Neutrophil (primary cell): ENCODE measurements around the gene KRR1.
A peak's percentile ranks its signal among the peaks of the same experiment; 100 is the strongest.

ENCODE experiments used
- H3K27ac ChIP-seq: fragments of 200-600 bp; sonication (generic); 2 replicates; pipeline ENCODE4 v1.5.1; 2016; ENCODE audit warnings: mild to moderate bottlenecking, moderate library complexity
- H3K27me3 ChIP-seq: fragments of 200-600 bp; sonication (generic); 2 replicates; pipeline ENCODE4 v1.6.0; 2016; ENCODE audit warnings: mild to moderate bottlenecking
- H3K36me3 ChIP-seq: fragments of 200-600 bp; sonication (generic); 2 replicates; pipeline ENCODE4 v1.5.1; 2017
- H3K4me1 ChIP-seq, 2 experiments: fragments of 200-600 bp in 1 of 2; sonication (generic) in 1 of 2; 1 replicate in 1 of 2; 2 replicates in 1 of 2; pipeline versions ENCODE4 v1.5.1 to v1.6.1; 2013 to 2016; ENCODE audit warnings: low read depth in 1 of 2, low read length in 1 of 2, mild to moderate bottlenecking in 1 of 2, moderate library complexity in 1 of 2; ENCODE audit not compliant: control insufficient read depth in 1 of 2, insufficient read depth in 1 of 2
- H3K4me3 ChIP-seq, 2 experiments: fragments of 200-600 bp in 1 of 2; sonication (generic) in 1 of 2; 1 replicate in 1 of 2; 2 replicates in 1 of 2; pipeline ENCODE4 v1.5.1; 2013 to 2016; ENCODE audit warnings: low read depth in 1 of 2, low read length in 1 of 2, mild to moderate bottlenecking in 1 of 2, moderate library complexity in 1 of 2
- H3K9me3 ChIP-seq: fragments of 200-600 bp; sonication (generic); 2 replicates; pipeline ENCODE4 v1.5.1; 2016
- CTCF ChIP-seq: fragments of 200-600 bp; sonication (generic); IDR thresholded peaks from 2 replicates; pipeline ENCODE4 v1.5.1; 2016; ENCODE audit warnings: antibody characterized with exemption

The KRR1 gene

GRCh38 chr12:75481013-75481705 lies 30.2 kb downstream of the KRR1 start:
- peaks cover 81 to 83% of the 10 kb centered on the region in 2 experiments for H3K4me1 ChIP-seq
- peaks cover 32% of the 10 kb centered on the region for H3K36me3 ChIP-seq
- H3K27me3 ChIP-seq: no peaks in the 10 kb centered on the region
- H3K9me3 ChIP-seq: no peaks in the 10 kb centered on the region
- peak overlapping the region; percentile 94 for H3K27ac ChIP-seq
- peak overlapping the region; percentile 75 to 84 for H3K4me3 ChIP-seq
- TF ChIP-seq CTCF: no peak

GRCh38 chr12:75480469-75480949 lies 30.9 kb downstream of the KRR1 start, which contains the start of gene GLIPR1:
GLIPR1 (plus strand) TSS chr12:75480755; CDS start chr12:75480881, 126 bp downstream.
- H3K27ac ChIP-seq: peak within 1 kb of the TSS; percentile 94
- H3K4me3 ChIP-seq: peak within 1 kb of the TSS; percentile 75 to 84
- TF ChIP-seq CTCF: no peak
- peaks cover 26% of the 10 kb centered on the region for H3K36me3 ChIP-seq
- H3K4me1 ChIP-seq: peaks cover 75 to 83% of the 10 kb centered on the region in 2 experiments
- H3K27me3 ChIP-seq: no peaks in the 10 kb centered on the region
- no peaks in the 10 kb centered on the region for H3K9me3 ChIP-seq

- Histone ChIP-seq H3K4me3 (peak overlapping the region; percentile 75 to 84), H3K4me1 (peaks cover 72 to 81% of the 10 kb centered on the region in 2 experiments), H3K27ac (peak overlapping the region; percentile 94), H3K9me3 (no peaks in the 10 kb centered on the region), H3K36me3 (peaks cover 24% of the 10 kb centered on the region), H3K27me3 (no peaks in the 10 kb centered on the region)
- TF ChIP-seq CTCF: no peak
These were observed 31.4 kb downstream of the KRR1 start for GRCh38 chr12:75479963-75480461.

GRCh38 chr12:75478116-75478794 lies 33.2 kb downstream of the KRR1 start:
- H3K27ac ChIP-seq: peak overlapping the region; percentile 94
- no peaks in the 10 kb centered on the region for H3K9me3 ChIP-seq
- peak overlapping the region; percentile 38 to 84 for H3K4me3 ChIP-seq
- H3K36me3 ChIP-seq: peaks cover 6% of the 10 kb centered on the region
- H3K27me3 ChIP-seq: no peaks in the 10 kb centered on the region
- peaks cover 55 to 64% of the 10 kb centered on the region in 2 experiments for H3K4me1 ChIP-seq
- TF ChIP-seq CTCF: no peak

GRCh38 chr12:75477137-75477536 lies 34.3 kb downstream of the KRR1 start:
- H3K27ac ChIP-seq: peak overlapping the region; percentile 94
- no peak overlapping the region for H3K4me3 ChIP-seq
- no peaks in the 10 kb centered on the region for H3K9me3 ChIP-seq
- no peaks in the 10 kb centered on the region for H3K27me3 ChIP-seq
- H3K4me1 ChIP-seq: peaks cover 55 to 62% of the 10 kb centered on the region in 2 experiments
- no peak for TF ChIP-seq CTCF
- no peaks in the 10 kb centered on the region for H3K36me3 ChIP-seq
